Epithelial cell of alveolus of lung (primary cell): ENCODE results near the gene CD53. TPM values are rescaled to one million over a fixed set of nuclear protein-coding genes. Genes with fewer than 3 reads are reported as not detected.

ENCODE experiments used
- total RNA-seq: library from RNA; depleted of rRNA; stranded (reverse); fragments of >200 nt; gene quantifications from 2 replicates; pipeline ENCODE4 v1.2.1, GENCODE V29; 2015

Gene CD53, protein sequence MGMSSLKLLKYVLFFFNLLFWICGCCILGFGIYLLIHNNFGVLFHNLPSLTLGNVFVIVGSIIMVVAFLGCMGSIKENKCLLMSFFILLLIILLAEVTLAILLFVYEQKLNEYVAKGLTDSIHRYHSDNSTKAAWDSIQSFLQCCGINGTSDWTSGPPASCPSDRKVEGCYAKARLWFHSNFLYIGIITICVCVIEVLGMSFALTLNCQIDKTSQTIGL
- total RNA-seq: not detected in 2 replicates

GRCh38 chr1:110872745-110873720 lies at the start of gene CD53:
TSS of gene CD53 (plus strand) at chr1:110873148. CDS start at chr1:110891409, 18,261 bp downstream.

Other genes with a start within 250 kb of the CD53 start
- gene KCNA3, start 198.2 kb upstream of the CD53 start, total RNA-seq: 0.64 and 0.91 TPM in 2 replicates
- gene LRIF1, start 90.8 kb downstream of the CD53 start, total RNA-seq: 15.3 and 19.0 TPM in 2 replicates